Measurements from ENCODE around the gene PLEKHA6. TPM values are rescaled to one million over a fixed set of nuclear protein-coding genes. Genes with fewer than 3 reads are reported as not detected.
A peak's percentile ranks its signal among the peaks of the same experiment; 100 is the strongest.

PLEKHA6 gene
- total and polyA plus RNA-seq, 12 donors = 3.3 to 34.9 (median 18.1) TPM

DNA sequence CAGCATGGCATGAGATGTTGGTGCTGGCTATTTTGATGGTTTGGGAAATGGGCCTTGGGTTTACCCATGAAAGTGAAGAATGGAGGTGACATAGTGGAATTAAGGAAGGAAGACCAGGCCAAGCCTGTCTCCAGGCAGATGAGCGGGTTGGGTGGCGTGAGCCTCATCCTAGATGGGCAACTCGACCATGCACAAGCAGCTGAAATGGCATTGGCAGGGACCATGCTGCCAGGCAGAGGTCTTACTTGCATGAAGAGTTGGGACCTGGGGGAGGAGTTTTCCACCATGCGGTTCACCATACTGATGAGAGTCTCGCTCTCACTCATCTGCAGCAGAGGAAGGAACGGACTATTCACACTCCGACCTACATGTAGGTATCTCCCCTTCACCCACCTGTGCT lies 108.4 kb downstream of the PLEKHA6 start:
- Histone ChIP-seq H3K36me3 (peaks cover 0 to 45% (median 0%) of the 10 kb centered on the region in 9 donors), H3K27ac (no peak overlapping the region), H3K4me3 (no peak overlapping the region), H3K4me1 (peaks cover 0 to 26% (median 0%) of the 10 kb centered on the region in 9 donors), H3K27me3 (no peaks in the 10 kb centered on the region), H3K9me3 (no peaks in the 10 kb centered on the region)
- DNase-seq = no peak
- 96 to 98% methylated on average over 7 of the region's 7 CpGs for WGBS, 2 donors
- intact Hi-C loops (cut with DNase I) = loop anchor here in 1 of 10 donors (10.0 kb wide), 1 partner anchor 114 kb away; no protein-coding TSS in a partner anchor
- TF ChIP-seq, protein P1, sequence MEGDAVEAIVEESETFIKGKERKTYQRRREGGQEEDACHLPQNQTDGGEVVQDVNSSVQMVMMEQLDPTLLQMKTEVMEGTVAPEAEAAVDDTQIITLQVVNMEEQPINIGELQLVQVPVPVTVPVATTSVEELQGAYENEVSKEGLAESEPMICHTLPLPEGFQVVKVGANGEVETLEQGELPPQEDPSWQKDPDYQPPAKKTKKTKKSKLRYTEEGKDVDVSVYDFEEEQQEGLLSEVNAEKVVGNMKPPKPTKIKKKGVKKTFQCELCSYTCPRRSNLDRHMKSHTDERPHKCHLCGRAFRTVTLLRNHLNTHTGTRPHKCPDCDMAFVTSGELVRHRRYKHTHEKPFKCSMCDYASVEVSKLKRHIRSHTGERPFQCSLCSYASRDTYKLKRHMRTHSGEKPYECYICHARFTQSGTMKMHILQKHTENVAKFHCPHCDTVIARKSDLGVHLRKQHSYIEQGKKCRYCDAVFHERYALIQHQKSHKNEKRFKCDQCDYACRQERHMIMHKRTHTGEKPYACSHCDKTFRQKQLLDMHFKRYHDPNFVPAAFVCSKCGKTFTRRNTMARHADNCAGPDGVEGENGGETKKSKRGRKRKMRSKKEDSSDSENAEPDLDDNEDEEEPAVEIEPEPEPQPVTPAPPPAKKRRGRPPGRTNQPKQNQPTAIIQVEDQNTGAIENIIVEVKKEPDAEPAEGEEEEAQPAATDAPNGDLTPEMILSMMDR (IDR thresholded peaks at IDR 0.05) = no peak
- ATAC-seq = no peak

GRCh38 chr1:204250428-204251030 lies 109.2 kb downstream of the PLEKHA6 start:
- ATAC-seq (peak; percentile 48 to 82 (median 70)), DNase-seq (no peak)
- Histone ChIP-seq H3K27ac (peak overlapping the region in 1 of 10 donors; percentile 7), H3K4me3 (no peak overlapping the region), H3K36me3 (peaks cover 0 to 40% (median 0%) of the 10 kb centered on the region in 9 donors), H3K4me1 (peaks cover 0 to 26% (median 0%) of the 10 kb centered on the region in 9 donors), H3K27me3 (no peaks in the 10 kb centered on the region), H3K9me3 (no peaks in the 10 kb centered on the region)
- TF ChIP-seq, protein P1 (IDR thresholded peaks at IDR 0.05) = no peak
- intact Hi-C loops (cut with DNase I) = loop anchor here in 1 of 10 donors (10.0 kb wide), 1 partner anchor 114 kb away; no protein-coding TSS in a partner anchor
- WGBS, 2 donors = 66 to 74% methylated on average over 12 of the region's 12 CpGs

DNA sequence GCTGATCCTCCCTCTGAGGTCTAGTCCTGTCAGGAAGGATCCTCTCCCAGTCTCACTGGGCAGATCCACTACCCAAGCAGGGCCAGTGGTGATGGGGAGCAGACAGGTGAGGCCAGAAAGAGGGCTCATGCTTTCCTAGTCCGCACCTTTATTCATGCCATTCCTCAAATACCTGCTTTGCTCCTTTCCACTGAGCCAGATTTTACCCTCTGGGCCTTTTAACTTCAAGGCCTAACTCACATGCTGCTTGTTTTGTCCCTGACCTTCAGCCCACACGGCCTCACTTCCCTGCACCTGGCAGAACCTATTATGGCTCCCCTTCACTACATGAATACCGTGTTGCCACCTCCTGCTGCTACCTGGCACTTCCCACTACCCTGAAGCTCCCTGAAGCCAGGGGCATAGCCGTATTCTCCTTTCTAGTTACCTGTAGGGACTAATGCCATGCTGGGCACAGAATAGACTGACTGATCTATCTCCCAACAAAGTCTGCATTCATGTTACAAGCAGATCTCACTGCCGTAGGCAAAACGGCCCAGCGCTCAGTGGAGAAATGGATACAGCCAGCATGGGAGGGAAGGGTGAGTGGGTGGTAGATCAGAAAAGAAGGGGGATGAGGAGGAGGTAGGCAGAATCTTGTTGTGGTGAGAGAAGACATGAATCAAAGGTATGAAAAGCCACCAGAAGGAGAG lies 109.8 kb downstream of the PLEKHA6 start:
- ATAC-seq (no peak), DNase-seq (no peak)
- no peak overlapping the region for H3K4me3 ChIP-seq
- peaks cover 0 to 26% (median 0%) of the 10 kb centered on the region in 9 donors for H3K4me1 ChIP-seq
- no peaks in the 10 kb centered on the region for H3K27me3 ChIP-seq
- intact Hi-C loops (cut with DNase I) = loop anchor here in 2 of 10 donors (10.0 kb wide), 2 partner anchors 65 to 115 kb away; no protein-coding TSS in a partner anchor
- no peaks in the 10 kb centered on the region for H3K9me3 ChIP-seq
- peaks cover 0 to 40% (median 0%) of the 10 kb centered on the region in 9 donors for H3K36me3 ChIP-seq
- WGBS, 2 donors = 86 to 87% methylated on average over 7 of the region's 7 CpGs
- TF ChIP-seq, protein P1 (IDR thresholded peaks at IDR 0.05) = no peak
- H3K27ac ChIP-seq = no peak overlapping the region

DNA sequence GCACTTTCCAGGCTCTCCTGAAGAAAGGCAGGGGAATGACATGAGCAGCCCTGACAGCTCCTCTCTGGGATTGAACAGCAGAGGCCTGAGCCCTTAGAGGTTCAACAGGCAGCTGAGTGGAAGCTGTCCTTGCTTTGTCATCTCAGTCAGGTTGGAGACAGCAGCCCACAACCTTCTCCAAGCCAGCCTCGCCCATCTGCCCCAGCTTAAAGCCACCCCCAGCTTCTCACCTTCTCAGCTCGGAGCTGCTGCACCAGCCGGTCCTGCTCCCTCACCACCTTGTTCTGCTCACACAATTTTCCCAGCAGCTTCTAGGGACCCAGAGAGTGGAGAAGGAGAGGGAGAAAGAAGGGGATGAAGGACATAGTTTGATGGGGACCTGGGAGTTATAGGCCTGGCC lies 110.8 kb downstream of the PLEKHA6 start:
- TF ChIP-seq, protein P1 (IDR thresholded peaks at IDR 0.05) = no peak
- 95% methylated on average over 3 of the region's 3 CpGs for WGBS, 2 donors
- DNase-seq (no peak), ATAC-seq (no peak)
- H3K4me1 ChIP-seq = peaks cover 0 to 21% (median 0%) of the 10 kb centered on the region in 9 donors
- peaks cover 0 to 46% (median 0%) of the 10 kb centered on the region in 9 donors for H3K36me3 ChIP-seq
- H3K27ac ChIP-seq = no peak overlapping the region
- intact Hi-C loops (cut with DNase I) = loop anchor here in 1 of 10 donors (10.0 kb wide), 1 partner anchor 64 kb away; no protein-coding TSS in a partner anchor
- no peaks in the 10 kb centered on the region for H3K9me3 ChIP-seq
- H3K4me3 ChIP-seq = no peak overlapping the region
- no peaks in the 10 kb centered on the region for H3K27me3 ChIP-seq

All from heart right ventricle (tissue), 16 donors.